ENCODE data around the gene BYSL.

BYSL gene

GRCh38 chr6:41976794-41977484, 55.6 kb downstream of the BYSL start:
- peak; percentile 91 for DNase-seq

Data from HCEC 1CT (cell line).